ENCODE results near the gene CDKN2B-AS1. TPM values are rescaled to one million over a fixed set of nuclear protein-coding genes. Genes with fewer than 3 reads are reported as not detected.
A peak's percentile ranks its signal among the peaks of the same experiment; 100 is the strongest.
"Not testable (repeated sequence)": the region's sequence is repeated elsewhere in the genome, so short reads cannot be mapped to it uniquely, and the experiment has no call there.

CDKN2B-AS1 gene
- total RNA-seq, 1 experiment from 2014 or later, result 8.4 TPM

GRCh38 chr9:22054529-22054928 is 59.9 kb downstream of the CDKN2B-AS1 start:
- Histone ChIP-seq H3K36me3 (peaks cover 4% of the 10 kb centered on the region; the same call in 1 of the 2 replicates), H3K4me3 (no peak overlapping the region), H3K27ac (no peak overlapping the region), H3K9me3 (replicated peaks) (no peaks in the 10 kb centered on the region), H3K4me1 (peaks cover 28% of the 10 kb centered on the region), H3K27me3 (no peaks in the 10 kb centered on the region)
- no peak for DNase-seq

DNA sequence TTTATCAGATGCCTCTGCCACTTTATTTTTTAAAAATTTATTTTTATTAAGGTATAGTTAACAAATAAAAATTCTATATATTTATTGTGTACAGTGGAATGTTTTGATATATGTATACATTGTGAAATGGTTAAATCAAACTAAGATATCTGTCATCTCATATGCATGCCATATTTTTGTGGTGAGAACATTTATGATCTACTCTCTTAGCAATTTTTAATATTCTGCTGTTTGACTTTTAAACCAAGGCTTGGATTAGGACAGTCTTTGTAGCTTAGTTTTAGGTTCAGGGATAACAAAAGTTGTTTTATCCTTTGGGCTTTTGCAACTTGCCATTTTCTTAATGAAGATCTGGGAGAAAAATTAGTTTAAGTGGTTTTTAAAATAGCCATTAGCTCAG is 60.5 kb downstream of the CDKN2B-AS1 start:
- no peaks in the 10 kb centered on the region for H3K9me3 ChIP-seq (replicated peaks)
- H3K4me3 ChIP-seq, result no peak overlapping the region
- no peak for DNase-seq
- H3K27me3 ChIP-seq, result no peaks in the 10 kb centered on the region
- peaks cover 28% of the 10 kb centered on the region for H3K4me1 ChIP-seq
- no peak overlapping the region for H3K27ac ChIP-seq
- peaks cover 4% of the 10 kb centered on the region; the same call in 1 of the 2 replicates for H3K36me3 ChIP-seq

DNA sequence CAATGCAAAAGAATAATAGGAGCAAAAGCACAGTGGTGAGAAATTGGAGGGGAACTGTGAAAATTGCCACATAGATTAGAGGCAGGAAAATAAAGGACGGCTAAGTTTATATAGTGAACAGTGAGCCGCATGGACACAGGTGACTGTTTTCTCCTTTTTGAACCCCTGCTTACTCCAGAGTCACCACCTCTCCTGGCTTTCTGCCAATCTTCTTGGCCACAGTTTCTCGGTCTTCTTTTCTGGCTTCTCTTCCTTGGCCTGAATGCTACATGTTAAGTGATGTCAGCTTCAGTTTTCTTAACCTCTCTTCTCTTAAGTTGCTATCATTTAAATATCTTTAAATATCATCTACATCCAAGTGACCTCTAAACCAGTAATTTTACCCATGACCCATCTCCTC is 61.8 kb downstream of the CDKN2B-AS1 start:
- Histone ChIP-seq H3K36me3 (peaks cover 4% of the 10 kb centered on the region; the same call in 1 of the 2 replicates), H3K4me1 (peaks cover 25% of the 10 kb centered on the region), H3K9me3 (replicated peaks) (no peaks in the 10 kb centered on the region), H3K4me3 (no peak overlapping the region), H3K27ac (no peak overlapping the region), H3K27me3 (no peaks in the 10 kb centered on the region)
- DNase-seq, result no peak

DNA sequence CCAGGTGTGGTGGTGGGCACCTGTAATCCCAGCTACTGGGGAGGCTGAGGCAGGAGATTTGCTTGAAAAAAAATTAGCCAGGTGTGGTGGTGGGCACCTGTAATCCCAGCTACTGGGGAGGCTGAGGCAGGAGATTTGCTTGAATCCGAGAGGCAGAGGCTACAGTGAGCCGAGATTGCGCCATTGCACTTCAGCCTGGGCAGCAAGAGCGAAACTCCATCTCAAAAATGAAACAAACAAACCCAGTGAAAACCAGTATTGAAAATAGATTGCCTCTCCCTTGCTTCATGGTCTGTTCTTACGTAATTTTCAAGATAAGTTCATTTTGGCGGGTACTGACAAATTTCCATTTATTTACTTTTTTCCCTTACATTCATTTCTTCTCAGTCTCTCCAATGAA is 63.4 kb downstream of the CDKN2B-AS1 start:
- H3K36me3 ChIP-seq; H3K27me3 ChIP-seq; DNase-seq; H3K4me1 ChIP-seq; H3K9me3 ChIP-seq (replicated peaks); H3K27ac ChIP-seq; H3K4me3 ChIP-seq: not testable (repeated sequence)

DNA sequence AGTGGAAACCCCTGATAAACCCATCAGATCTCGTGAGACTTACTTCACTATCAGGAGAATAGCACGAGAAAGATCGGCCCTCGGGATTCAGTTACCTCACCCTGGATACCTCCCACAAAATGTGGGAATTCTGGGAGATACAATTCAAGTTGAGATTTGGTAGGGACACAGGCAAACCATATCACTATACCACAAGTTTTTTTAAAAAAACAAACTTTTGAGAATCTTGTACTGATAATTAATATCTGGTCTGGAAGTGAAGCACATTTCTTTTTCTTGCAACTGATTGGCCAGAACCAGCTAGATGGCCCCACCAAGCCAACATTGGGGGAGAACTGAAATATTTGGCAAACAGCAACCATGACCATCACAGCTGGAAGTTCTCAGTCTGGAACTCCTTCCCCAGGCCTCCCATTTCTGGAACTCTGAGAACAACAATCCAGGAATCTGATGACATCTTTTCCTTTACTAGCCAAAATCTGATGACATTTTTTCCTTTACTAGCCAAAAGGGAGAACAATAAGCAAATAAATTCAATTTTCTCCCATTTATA is 66.3 kb downstream of the CDKN2B-AS1 start:
- Histone ChIP-seq H3K36me3 (peaks cover 2% of the 10 kb centered on the region; the same call in 1 of the 2 replicates), H3K27me3 (no peaks in the 10 kb centered on the region), H3K9me3 (replicated peaks) (no peaks in the 10 kb centered on the region), H3K4me1 (no peaks in the 10 kb centered on the region), H3K27ac (no peak overlapping the region), H3K4me3 (no peak overlapping the region)
- DNase-seq, result no peak

- Histone ChIP-seq H3K4me1 (no peaks in the 10 kb centered on the region), H3K36me3 (no peaks in the 10 kb centered on the region), H3K9me3 (replicated peaks) (no peaks in the 10 kb centered on the region), H3K4me3 (no peak overlapping the region), H3K27me3 (no peaks in the 10 kb centered on the region), H3K27ac (no peak overlapping the region)
- no peak for DNase-seq
Measured at GRCh38 chr9:22064957-22065356, 70.4 kb downstream of the CDKN2B-AS1 start.

DNA sequence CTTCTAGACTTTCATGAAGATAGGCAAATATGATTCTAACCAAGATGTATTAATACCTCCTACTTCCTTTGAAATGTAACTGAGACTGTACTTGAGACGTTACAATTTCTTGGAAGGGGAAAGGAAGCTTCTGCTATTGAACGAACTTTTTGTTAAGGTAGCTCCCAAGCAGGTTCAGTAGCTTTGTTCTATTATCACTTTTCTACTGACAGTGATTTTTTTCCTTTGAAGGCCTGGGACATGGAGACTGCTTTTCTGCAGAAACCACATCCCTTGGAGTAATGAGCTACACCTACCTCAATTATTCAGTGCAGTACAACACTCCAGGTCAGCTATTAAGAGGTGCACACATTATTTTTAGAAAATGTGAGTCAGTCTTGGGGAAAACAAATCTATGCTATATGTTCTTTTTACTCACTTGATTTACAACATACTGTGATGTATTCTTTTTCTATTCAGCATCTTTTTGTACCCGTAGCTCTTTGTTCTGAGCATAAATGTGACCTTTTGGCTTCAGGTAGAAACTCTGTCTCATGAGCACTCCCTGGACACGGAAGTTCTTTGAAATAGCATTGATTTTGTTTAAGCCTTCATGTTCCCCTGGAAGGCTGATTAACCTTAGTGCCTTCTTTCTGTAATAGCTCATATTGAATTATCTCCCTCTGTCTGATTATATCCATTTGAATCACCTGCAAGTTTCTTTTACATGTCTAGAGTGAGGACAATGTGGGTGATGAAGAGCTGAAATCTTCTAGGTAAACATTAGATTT is 71.0 kb downstream of the CDKN2B-AS1 start:
- Histone ChIP-seq H3K9me3 (replicated peaks) (no peaks in the 10 kb centered on the region), H3K4me3 (no peak overlapping the region), H3K27me3 (no peaks in the 10 kb centered on the region), H3K27ac (no peak overlapping the region), H3K4me1 (no peaks in the 10 kb centered on the region), H3K36me3 (no peaks in the 10 kb centered on the region)
- DNase-seq, result no peak

GRCh38 chr9:22067196-22067595 is 72.6 kb downstream of the CDKN2B-AS1 start:
- Histone ChIP-seq H3K9me3 (replicated peaks) (no peaks in the 10 kb centered on the region), H3K36me3 (no peaks in the 10 kb centered on the region), H3K4me1 (no peaks in the 10 kb centered on the region), H3K27ac (no peak overlapping the region), H3K27me3 (no peaks in the 10 kb centered on the region), H3K4me3 (no peak overlapping the region)
- no peak for DNase-seq

DNA sequence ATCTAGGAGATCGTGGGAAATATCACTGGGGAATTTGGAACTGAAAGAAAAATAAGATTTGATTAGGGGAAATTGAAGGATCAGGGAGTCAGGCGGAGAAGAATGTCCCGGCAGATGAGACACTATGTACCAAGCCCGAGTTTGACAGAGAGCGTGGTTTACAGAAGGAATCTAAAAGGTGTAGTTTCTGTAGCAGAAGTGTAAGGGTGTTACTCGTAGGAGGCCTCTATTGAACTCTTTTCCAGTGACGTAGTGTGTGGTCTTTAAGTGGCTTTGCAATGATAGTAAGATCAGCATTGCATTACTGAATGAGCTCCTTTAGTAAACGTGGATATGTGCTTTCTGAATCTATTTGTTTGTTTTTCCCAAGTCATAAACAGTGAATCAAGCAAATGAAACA is 73.8 kb downstream of the CDKN2B-AS1 start:
- no peaks in the 10 kb centered on the region for H3K27me3 ChIP-seq
- no peak overlapping the region for H3K4me3 ChIP-seq
- no peaks in the 10 kb centered on the region for H3K36me3 ChIP-seq
- no peak overlapping the region for H3K27ac ChIP-seq
- H3K9me3 ChIP-seq (replicated peaks), result no peaks in the 10 kb centered on the region
- H3K4me1 ChIP-seq, result no peaks in the 10 kb centered on the region
- DNase-seq, result no peak

GRCh38 chr9:22073349-22073748 is 78.8 kb downstream of the CDKN2B-AS1 start:
- Histone ChIP-seq H3K36me3 (no peaks in the 10 kb centered on the region), H3K9me3 (replicated peaks) (no peaks in the 10 kb centered on the region), H3K27ac (no peak overlapping the region), H3K4me1 (no peaks in the 10 kb centered on the region), H3K4me3 (no peak overlapping the region), H3K27me3 (no peaks in the 10 kb centered on the region)
- DNase-seq, result no peak

- no peak overlapping the region for H3K27ac ChIP-seq
- H3K4me3 ChIP-seq, result no peak overlapping the region
- H3K4me1 ChIP-seq, result no peaks in the 10 kb centered on the region
- no peaks in the 10 kb centered on the region for H3K27me3 ChIP-seq
- H3K9me3 ChIP-seq (replicated peaks), result no peaks in the 10 kb centered on the region
- DNase-seq, result no peak
- H3K36me3 ChIP-seq, result no peaks in the 10 kb centered on the region
Measured at GRCh38 chr9:22078081-22078480, 83.5 kb downstream of the CDKN2B-AS1 start.

- Histone ChIP-seq H3K27ac (no peak overlapping the region), H3K4me3 (no peak overlapping the region), H3K27me3 (no peaks in the 10 kb centered on the region), H3K36me3 (no peaks in the 10 kb centered on the region), H3K4me1 (peaks cover 16% of the 10 kb centered on the region), H3K9me3 (replicated peaks) (no peaks in the 10 kb centered on the region)
- DNase-seq, result no peak
Measured at GRCh38 chr9:22079873-22080341, 85.3 kb downstream of the CDKN2B-AS1 start.

DNA sequence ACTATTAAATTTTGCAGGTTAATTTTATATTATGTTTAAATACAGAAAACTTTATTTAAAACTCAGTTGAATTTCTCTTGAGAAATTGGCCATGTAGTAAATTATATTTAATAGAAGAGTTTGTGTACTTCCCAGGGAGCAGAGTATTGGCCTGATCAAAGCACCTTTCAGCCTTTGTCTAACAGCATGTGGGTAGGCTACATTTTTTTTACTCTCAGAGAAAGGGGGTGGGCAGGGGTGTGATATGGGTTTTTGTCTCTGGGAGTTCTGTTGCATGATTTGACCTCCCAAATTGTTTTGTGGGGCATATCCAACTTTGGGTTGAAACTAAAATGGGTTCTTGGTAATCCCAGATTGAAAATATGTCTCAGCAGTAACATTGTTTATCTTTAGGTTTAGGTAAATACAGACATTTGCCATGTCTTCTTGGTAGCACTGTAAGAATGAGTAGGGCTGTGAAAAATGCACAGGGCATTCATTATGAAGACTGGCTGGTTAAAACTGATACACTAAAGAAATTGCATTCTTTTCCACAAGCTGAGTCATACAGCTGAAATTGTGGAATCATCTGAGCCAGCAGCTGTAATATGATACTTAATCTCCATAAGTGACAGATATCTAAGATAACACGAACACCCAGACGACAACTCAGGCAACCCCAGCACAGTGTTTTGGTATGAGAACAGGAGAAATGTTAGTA is 89.9 kb downstream of the CDKN2B-AS1 start:
- Histone ChIP-seq H3K27me3 (no peaks in the 10 kb centered on the region), H3K4me3 (no peak overlapping the region), H3K36me3 (no peaks in the 10 kb centered on the region), H3K9me3 (replicated peaks) (0 out of 2 replicates have a peak, but pooled peaks cover 4% of the 10 kb centered on the region), H3K4me1 (peaks cover 20% of the 10 kb centered on the region), H3K27ac (peak overlapping the region; percentile 58)
- peak; percentile 28 to 63 for DNase-seq

GRCh38 chr9:22088053-22088716 is 93.6 kb downstream of the CDKN2B-AS1 start:
- Histone ChIP-seq H3K27ac (no peak overlapping the region), H3K27me3 (no peaks in the 10 kb centered on the region), H3K4me3 (no peak overlapping the region), H3K4me1 (peaks cover 20% of the 10 kb centered on the region), H3K9me3 (replicated peaks) (0 out of 2 replicates have a peak, but pooled peaks cover 4% of the 10 kb centered on the region), H3K36me3 (no peaks in the 10 kb centered on the region)
- no peak for DNase-seq

DNA sequence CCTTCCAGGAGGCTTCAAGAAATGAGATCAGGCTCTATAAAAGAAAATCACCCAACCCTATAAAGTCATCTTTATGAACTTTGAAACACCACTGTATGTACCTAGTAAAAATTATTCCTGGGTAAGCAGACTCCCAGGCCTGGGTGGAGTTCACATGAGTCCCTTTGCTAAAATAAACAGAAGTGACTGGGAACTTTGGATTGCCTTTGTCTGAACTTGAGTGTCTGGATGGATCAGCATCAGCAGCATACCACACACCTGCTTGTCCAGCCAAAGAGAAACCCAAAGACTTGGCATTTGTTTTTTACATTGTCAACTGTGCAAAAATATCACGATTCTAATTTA is 94.1 kb downstream of the CDKN2B-AS1 start:
- no peak overlapping the region for H3K27ac ChIP-seq
- H3K4me1 ChIP-seq, result peaks cover 16% of the 10 kb centered on the region
- no peaks in the 10 kb centered on the region for H3K27me3 ChIP-seq
- DNase-seq, result no peak
- no peaks in the 10 kb centered on the region for H3K36me3 ChIP-seq
- H3K9me3 ChIP-seq (replicated peaks), result 0 out of 2 replicates have a peak, but pooled peaks cover 4% of the 10 kb centered on the region
- no peak overlapping the region for H3K4me3 ChIP-seq
